Measurements from ENCODE around the gene TPRG1. TPM values are rescaled to one million over a fixed set of nuclear protein-coding genes. Genes with fewer than 3 reads are reported as not detected.

Gene TPRG1
- total RNA-seq, 6 experiments from 2014 or later = 8.0 to 33.6 (median 18.1) TPM

DNA sequence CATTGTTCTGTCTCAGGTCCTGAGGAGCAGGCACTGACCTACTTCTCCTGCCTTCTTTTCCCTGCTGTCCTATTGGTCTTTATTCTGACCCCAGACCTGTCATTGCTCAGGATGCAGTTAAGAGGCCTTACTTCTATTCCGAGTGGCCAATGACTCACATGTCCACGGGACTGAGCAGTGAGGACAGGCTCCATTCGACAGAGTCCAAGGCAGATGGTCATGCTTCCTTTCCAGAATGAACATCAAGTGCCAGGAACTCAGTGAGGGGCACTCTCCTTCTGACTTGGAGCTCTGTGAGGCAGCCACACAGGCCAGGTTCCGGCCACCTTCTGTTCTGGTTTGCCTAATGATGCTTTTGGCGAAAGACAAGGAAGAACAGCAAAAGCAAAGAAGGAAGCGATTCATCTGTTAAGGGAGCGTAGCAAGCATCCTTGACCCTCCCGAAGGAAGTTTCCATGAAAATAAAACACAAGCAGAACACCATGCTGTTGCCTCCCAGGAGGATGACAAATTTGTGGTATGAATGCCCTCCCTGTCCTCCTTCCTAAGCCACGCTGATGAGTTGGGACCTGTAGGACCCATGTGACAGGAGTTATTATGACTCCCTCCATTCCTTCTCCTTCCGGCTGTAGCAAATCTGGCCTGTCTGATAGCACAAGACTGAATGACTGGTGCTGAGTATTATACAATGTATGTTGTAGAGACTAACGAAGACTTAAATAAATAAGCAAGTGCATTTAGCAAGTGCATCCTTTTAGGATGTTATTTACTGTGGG lies 14.4 kb upstream of the TPRG1 start:
- TF ChIP-seq, protein P1, sequence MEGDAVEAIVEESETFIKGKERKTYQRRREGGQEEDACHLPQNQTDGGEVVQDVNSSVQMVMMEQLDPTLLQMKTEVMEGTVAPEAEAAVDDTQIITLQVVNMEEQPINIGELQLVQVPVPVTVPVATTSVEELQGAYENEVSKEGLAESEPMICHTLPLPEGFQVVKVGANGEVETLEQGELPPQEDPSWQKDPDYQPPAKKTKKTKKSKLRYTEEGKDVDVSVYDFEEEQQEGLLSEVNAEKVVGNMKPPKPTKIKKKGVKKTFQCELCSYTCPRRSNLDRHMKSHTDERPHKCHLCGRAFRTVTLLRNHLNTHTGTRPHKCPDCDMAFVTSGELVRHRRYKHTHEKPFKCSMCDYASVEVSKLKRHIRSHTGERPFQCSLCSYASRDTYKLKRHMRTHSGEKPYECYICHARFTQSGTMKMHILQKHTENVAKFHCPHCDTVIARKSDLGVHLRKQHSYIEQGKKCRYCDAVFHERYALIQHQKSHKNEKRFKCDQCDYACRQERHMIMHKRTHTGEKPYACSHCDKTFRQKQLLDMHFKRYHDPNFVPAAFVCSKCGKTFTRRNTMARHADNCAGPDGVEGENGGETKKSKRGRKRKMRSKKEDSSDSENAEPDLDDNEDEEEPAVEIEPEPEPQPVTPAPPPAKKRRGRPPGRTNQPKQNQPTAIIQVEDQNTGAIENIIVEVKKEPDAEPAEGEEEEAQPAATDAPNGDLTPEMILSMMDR (IDR thresholded peaks at IDR 0.05) = no peak
- TF ChIP-seq POLR2A (IDR thresholded peaks at IDR 0.05) = no peak
- Histone ChIP-seq H3K4me1 (no peaks in the 10 kb centered on the region), H3K4me3 (no peak overlapping the region), H3K27ac (no peak overlapping the region), H3K27me3 (no peaks in the 10 kb centered on the region), H3K9me3 (no peaks in the 10 kb centered on the region), H3K36me3 (peaks cover 0 to 22% (median 4%) of the 10 kb centered on the region in 4 donors)
- no peak for DNase-seq
- WGBS (ENCODE audit: insufficient coverage, low coverage, low lambda C conversion rate, missing lambda C conversion rate) = 85% methylated on average over 8 of the region's 11 CpGs
- intact Hi-C loops (cut with DNase I) = loop anchor here in 1 of 2 donors (10.0 kb wide), 1 partner anchor 1413 kb away; the partner anchor contains the start of gene BCL6
- ATAC-seq = no peak

DNA sequence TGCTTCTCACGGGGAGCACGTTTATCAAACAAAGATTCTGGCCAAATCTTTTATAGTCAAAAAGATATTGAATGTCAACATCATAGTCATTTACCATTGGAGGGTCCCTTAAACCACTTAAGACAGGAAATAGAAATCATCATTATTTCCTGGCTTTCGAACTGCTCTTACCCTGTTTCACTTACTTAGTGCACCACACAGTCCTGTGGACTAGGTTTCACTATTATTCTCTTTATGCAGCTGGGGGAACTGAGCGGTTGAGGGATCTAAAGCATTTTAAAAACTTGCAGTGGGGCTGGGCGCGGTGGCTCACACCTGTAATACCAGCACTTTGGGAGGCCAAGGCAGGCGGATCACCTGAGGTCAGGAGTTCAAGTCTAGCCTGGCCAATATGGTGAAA lies 13.7 kb upstream of the TPRG1 start:
- no peak for TF ChIP-seq POLR2A (IDR thresholded peaks at IDR 0.05)
- TF ChIP-seq, protein P1 (IDR thresholded peaks at IDR 0.05) = no peak
- DNase-seq (no peak), ATAC-seq (no peak)
- no peaks in the 10 kb centered on the region for H3K4me1 ChIP-seq
- H3K9me3 ChIP-seq = no peaks in the 10 kb centered on the region
- H3K27me3 ChIP-seq = no peaks in the 10 kb centered on the region
- intact Hi-C loops (cut with DNase I) = loop anchor here in 1 of 2 donors (10.0 kb wide), 1 partner anchor 1413 kb away; the partner anchor contains the start of gene BCL6
- H3K4me3 ChIP-seq = no peak overlapping the region
- WGBS (ENCODE audit: insufficient coverage, low coverage, low lambda C conversion rate, missing lambda C conversion rate) = 77% methylated on average over 7 of the region's 7 CpGs
- H3K27ac ChIP-seq = no peak overlapping the region
- peaks cover 0 to 19% (median 3%) of the 10 kb centered on the region in 4 donors for H3K36me3 ChIP-seq

DNA sequence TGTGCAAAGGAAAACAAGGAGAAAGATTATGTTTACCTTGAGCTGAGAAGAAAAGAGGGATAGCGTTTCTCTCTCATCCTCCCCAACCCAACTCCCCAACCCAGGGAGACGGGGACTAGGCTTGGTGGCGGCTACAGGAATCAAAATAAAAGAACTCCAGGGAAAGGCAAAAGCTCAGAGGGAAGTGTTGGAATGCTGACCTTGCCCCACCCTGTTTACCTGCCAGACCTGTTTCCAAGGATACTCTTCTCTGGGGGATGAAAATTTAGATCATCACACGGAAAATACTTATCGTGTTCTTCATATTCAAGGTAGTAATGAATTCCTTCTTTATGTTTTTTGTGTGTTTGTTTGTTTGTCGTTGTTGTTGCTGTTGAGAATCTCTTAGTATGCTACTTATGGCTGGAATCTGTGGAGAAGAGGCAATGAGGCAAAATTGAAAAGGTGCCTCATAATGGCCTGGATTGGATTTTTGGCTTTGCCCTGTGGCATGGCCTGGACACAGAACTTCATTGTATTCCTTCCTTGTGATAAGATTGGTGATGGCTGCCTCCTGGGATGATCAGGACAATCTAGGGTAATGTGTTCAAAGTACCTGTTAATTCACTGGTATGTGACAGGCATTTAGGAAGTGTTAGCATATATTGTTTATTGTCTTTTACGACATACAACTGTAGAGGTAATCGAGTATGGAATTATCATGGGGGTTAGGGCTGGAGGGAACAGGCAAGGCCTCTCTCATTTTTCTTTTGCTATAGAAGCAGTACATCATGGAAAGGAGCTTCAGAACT lies 11.1 kb upstream of the TPRG1 start:
- H3K4me3 ChIP-seq = no peak overlapping the region
- no peak for ATAC-seq
- WGBS (ENCODE audit: insufficient coverage, low coverage, low lambda C conversion rate, missing lambda C conversion rate) = 73% methylated on average over 8 of the region's 8 CpGs
- H3K27ac ChIP-seq = no peak overlapping the region
- H3K27me3 ChIP-seq = no peaks in the 10 kb centered on the region
- H3K4me1 ChIP-seq = no peaks in the 10 kb centered on the region
- DNase-seq = no peak
- H3K36me3 ChIP-seq = peaks cover 0 to 9% (median under 1%) of the 10 kb centered on the region in 4 donors
- intact Hi-C loops (cut with DNase I) = no loop called here
- TF ChIP-seq POLR2A (IDR thresholded peaks at IDR 0.05) = no peak
- TF ChIP-seq, protein P1 (IDR thresholded peaks at IDR 0.05) = no peak
- H3K9me3 ChIP-seq = no peaks in the 10 kb centered on the region

DNA sequence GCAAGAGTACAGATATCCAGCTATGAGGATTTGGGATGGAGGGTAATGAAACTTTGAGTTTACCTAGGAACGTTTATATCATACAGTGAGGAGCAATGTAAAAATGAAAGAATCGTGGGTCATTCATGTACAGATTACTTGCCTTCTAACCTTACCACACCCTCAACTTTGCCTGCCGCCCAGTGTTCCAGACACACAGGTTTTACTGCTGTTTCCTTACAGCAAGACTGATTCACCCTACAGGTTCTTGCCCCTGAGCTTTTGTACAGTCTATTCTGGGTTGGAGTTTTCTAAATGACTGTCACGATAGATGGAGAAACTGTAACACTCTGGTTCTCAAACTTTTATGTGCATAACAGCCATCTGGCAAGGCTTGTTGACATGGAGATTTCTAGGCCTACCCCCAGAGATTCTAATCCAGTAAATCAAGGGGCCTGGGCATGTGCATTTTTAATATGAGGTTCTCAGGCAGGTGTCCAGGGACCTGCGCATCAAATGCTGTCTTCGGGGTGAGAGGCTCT lies 6.6 kb upstream of the TPRG1 start:
- no peaks in the 10 kb centered on the region for H3K9me3 ChIP-seq
- H3K36me3 ChIP-seq = no peaks in the 10 kb centered on the region
- no peak for TF ChIP-seq POLR2A (IDR thresholded peaks at IDR 0.05)
- TF ChIP-seq, protein P1 (IDR thresholded peaks at IDR 0.05) = no peak
- DNase-seq (no peak), ATAC-seq (no peak)
- H3K27me3 ChIP-seq = no peaks in the 10 kb centered on the region
- H3K27ac ChIP-seq = no peak overlapping the region
- intact Hi-C loops (cut with DNase I) = no loop called here
- H3K4me1 ChIP-seq = peaks cover 0 to under 1% (median 0%) of the 10 kb centered on the region in 4 donors
- WGBS (ENCODE audit: insufficient coverage, low coverage, low lambda C conversion rate, missing lambda C conversion rate) = 85% methylated on average over 4 of the region's 6 CpGs
- no peak overlapping the region for H3K4me3 ChIP-seq

Data from right lobe of liver (tissue), 6 donors.